DMS 273 (cell line): ENCODE results near the gene PCDHGA1.
"Not testable (repeated sequence)": the region's sequence is repeated elsewhere in the genome, so short reads cannot be mapped to it uniquely, and the experiment has no call there.

Experiments used
- DNase-seq: peaks from one replicate; lab custom pipeline; 2025; ENCODE audit not compliant: unreplicated experiment; lab: John Stamatoyannopoulos, UW

Gene PCDHGA1

GRCh38 chr5:141382469-141383294, 52.4 kb downstream of the PCDHGA1 start, which contains the start of gene PCDHGA7:
Gene PCDHGA7, plus strand, starts transcription at chr5:141382742. Its CDS starts 158 bp downstream, at chr5:141382900.
- DNase-seq: no peak

- DNase-seq: no peak
Measured at GRCh38 chr5:141383345-141383744, 53.0 kb downstream of the PCDHGA1 start.

GRCh38 chr5:141384471-141385267, 54.4 kb downstream of the PCDHGA1 start:
- no peak for DNase-seq

GRCh38 chr5:141387557-141388311, 57.4 kb downstream of the PCDHGA1 start, which contains the start of gene PCDHGB4:
Gene PCDHGB4, plus strand, starts transcription at chr5:141387698. Its CDS starts 187 bp downstream, at chr5:141387885.
- not testable (repeated sequence) for DNase-seq

GRCh38 chr5:141388661-141389060, 58.3 kb downstream of the PCDHGA1 start:
- DNase-seq: no peak

GRCh38 chr5:141389153-141390042, 59.1 kb downstream of the PCDHGA1 start:
- no peak for DNase-seq

GRCh38 chr5:141392429-141393198, 62.3 kb downstream of the PCDHGA1 start, which contains the start of gene PCDHGA8:
Gene PCDHGA8, plus strand, starts transcription at chr5:141392633. Its CDS starts 181 bp downstream, at chr5:141392814.
- DNase-seq: peak; percentile 46

- DNase-seq: no peak
Measured at GRCh38 chr5:141393267-141393666, 63.0 kb downstream of the PCDHGA1 start.

GRCh38 chr5:141394401-141395187, 64.3 kb downstream of the PCDHGA1 start:
- DNase-seq: not testable (repeated sequence)

GRCh38 chr5:141397756-141398551, 67.6 kb downstream of the PCDHGA1 start, which contains the start of gene PCDHGB5:
Gene PCDHGB5, plus strand, starts transcription at chr5:141397947. Its CDS starts 181 bp downstream, at chr5:141398128.
- not testable (repeated sequence) for DNase-seq

- no peak for DNase-seq
Measured at GRCh38 chr5:141398608-141399007, 68.3 kb downstream of the PCDHGA1 start.

- DNase-seq: no peak
Measured at GRCh38 chr5:141399555-141400258, 69.4 kb downstream of the PCDHGA1 start.

GRCh38 chr5:141402553-141403243, 72.4 kb downstream of the PCDHGA1 start, which contains the start of gene PCDHGA9:
Gene PCDHGA9, plus strand, starts transcription at chr5:141402778. Its CDS starts 175 bp downstream, at chr5:141402953.
- DNase-seq: peak; percentile 51

GRCh38 chr5:141403387-141403786, 73.1 kb downstream of the PCDHGA1 start:
- DNase-seq: no peak

- not testable (repeated sequence) for DNase-seq
Measured at GRCh38 chr5:141407790-141408505, 77.6 kb downstream of the PCDHGA1 start, which contains the start of gene PCDHGB6. Gene PCDHGB6, plus strand, starts transcription at chr5:141408021. Its CDS starts 182 bp downstream, at chr5:141408203.
